NCI-H146 (cell line): Measurements from ENCODE around the gene ENDOG.
"Not testable (repeated sequence)": the region's sequence is repeated elsewhere in the genome, so short reads cannot be mapped to it uniquely, and the experiment has no call there.

Experiments
- DNase-seq: peaks from one replicate; lab custom pipeline; 2025; lab: John Stamatoyannopoulos, UW

Gene ENDOG

GRCh38 chr9:128862401-128862851 lies 44.1 kb downstream of the ENDOG start:
- DNase-seq, result no peak

- DNase-seq, result peak; percentile 24
These were observed 45.3 kb downstream of the ENDOG start for GRCh38 chr9:128863647-128864046.

GRCh38 chr9:128870128-128870940 lies 52.0 kb downstream of the ENDOG start:
- DNase-seq, result no peak

GRCh38 chr9:128870941-128871265 lies 52.6 kb downstream of the ENDOG start:
- DNase-seq, result not testable (repeated sequence)
